Stimulated activated CD4-positive, alpha-beta T cell treated with anti-CD3 and anti-CD28 coated beads, TNF-alpha, amount 100 ng/mL, for 24 hours (primary cell): ENCODE results near the gene KCNK3.
"Not testable (repeated sequence)": the region's sequence is repeated elsewhere in the genome, so short reads cannot be mapped to it uniquely, and the experiment has no call there.

ENCODE experiments used
- DNase-seq, 3 experiments: peaks; one replicate each; pipeline ENCODE4 v3.0.0-alpha.2; 2020; ENCODE audit warnings: low read depth in 3 of 3

KCNK3 gene

DNA sequence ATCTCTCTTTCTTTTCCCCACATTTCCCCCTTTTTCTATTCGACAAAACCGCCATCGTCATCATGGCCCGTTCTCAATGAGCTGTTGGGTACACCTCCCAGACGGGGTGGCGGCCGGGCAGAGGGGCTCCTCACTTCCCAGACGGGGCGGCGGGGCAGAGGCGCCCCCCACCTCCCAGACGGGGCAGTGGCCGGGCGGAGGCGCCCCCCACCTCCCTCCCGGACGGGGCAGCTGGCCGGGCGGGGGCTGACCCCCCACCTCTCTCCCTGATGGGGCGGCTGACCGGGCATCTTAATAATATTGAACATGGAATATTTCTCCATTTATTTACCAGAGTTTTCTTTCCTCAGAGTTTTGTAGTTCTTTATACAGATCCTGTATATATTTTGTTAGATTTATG, 27.2 kb upstream of the KCNK3 start:
- not testable (repeated sequence) for DNase-seq

DNA sequence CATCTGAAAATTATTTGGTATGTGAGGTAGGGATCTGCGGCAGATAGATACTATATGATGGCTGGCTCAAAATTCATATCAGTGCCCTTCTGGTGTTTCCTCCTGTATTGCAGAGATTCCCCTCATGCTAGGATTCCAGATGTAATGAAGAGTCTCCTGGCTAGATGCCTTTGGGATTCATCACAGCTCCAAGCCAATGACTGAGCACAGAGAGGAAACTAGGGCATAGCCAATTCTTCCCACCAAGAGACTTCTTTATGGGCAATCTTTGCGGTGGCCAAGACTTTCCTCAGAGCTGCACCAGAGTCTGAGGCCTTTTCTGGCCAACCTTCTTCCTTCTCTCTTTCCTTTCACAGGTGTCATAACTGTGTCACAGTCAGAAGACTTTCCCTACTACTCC, 25.9 kb upstream of the KCNK3 start:
- DNase-seq: no peak

DNA sequence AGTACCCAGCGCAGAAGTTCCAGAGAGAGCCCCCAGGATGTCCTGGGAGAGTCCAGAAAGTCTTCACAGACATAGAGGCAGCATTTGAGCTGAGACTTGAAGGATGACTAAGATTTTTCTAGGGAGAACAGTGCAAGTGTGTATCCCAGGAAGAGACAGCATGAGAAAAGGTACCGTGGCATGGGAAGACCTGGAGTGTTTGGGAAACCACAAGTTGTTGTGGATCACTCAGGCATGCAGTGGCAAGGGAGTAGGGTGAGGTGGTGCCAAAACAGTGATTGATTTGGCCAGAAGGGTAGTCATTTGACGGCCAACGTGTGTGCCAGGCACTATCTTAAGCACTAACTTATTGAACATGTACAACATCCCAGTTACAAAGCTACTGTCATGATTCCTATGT, 24.5 kb upstream of the KCNK3 start:
- DNase-seq: no peak

DNA sequence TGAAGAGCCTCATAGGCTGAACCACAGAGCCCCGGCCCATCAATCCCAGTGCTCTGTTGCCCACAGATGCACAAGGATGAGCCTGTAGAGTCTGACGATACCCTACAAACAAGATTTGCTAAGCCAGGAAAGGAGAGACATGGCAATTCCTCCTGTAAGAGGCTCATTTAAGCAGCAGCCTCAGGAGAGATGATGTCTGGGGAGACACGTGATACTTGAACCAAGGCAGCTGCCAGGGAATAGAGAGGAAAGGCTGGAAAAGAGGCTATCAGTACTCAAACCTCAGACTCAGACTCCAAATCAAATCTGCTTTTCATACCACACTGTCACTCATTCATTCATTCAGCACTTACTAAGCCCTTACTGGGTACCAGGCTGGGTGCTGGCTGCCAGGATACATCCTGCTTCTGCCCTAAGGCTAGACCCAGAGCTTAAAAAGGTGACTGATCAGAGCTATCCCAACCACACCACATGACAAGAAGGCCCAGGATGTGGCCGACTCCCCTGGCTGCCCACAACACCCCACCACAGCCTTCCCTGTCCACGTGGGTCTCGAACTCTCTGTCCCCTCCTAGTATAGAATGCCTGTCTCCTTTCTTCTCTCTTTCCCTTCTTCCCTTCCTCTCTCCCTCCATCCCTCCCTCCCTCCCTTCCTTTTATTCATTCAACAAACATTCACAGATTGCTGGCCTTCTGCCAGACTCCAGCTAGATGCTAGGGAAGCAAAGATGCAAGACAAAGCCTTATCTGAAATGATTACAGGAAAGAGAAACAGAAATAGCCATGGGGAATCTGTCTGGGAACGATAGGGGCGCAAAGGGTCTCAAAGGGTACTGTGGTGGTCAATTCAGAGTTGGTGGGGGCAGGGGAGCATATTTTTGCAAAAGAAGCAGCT, 23.4 kb upstream of the KCNK3 start:
- no peak for DNase-seq

DNA sequence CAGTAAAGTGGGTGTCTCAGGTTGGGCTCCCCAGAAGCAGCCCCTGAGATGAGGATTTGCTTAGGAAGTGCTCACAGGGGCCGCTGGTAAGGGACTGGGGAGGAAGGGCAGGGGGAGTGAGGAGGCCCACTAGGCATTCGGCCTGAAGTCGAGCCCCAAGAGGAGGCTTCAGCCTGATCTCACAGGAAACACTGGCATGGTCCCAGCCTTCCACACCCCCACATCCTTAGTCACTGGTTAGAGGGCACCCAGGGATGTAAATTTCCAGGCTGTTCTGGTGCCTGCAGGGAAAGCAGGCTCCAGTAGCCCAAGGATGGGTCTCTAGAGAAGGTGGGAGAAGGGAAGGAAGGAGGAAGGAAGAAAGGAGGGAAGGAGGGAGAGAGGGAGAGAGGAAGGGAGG, 22.4 kb upstream of the KCNK3 start:
- DNase-seq: no peak

DNA sequence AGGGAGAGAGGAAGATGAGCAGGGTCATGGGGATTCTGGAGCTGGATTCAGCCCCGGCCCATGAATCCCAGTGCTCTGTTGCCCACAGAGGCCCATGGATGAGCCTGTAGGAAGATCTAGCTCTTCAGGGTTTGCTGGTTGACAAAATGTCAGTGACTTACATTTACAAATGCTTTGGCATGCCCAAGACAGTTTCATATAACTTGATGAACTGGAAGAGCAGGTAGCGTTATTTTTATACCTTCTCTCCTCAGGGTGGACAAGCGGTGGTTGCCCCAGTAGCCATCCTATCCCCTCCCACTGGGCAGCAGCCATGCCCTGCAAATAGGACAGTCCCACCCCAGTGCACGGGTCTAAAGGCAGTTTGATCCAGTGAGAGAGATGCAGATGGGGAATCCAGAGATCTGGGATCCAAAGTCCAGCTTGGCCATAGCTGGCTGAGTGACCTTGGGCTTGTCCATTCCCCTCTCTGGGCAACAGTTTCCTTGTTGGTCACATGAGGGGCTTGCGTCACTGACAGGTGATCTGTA, 21.5 kb upstream of the KCNK3 start:
- no peak for DNase-seq

DNA sequence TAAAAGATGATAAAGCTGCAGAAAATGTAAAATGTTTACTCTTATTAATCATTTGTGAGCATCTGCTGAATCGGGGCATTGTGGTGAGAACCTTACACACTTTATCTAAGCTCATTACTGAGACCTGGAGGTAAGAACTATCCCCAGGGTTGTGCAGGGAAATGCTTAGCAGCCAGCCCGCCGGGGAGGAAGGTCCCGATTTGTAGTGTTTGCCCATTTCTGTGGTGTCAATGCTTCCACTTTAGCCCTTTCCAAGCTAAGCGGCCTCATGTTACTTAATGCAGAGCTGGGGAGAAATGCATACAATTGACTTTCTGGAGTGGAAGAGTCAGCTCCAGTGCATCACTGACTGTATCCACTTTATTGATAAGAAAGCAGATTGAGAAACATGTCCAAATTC, 20.8 kb upstream of the KCNK3 start:
- DNase-seq: no peak

DNA sequence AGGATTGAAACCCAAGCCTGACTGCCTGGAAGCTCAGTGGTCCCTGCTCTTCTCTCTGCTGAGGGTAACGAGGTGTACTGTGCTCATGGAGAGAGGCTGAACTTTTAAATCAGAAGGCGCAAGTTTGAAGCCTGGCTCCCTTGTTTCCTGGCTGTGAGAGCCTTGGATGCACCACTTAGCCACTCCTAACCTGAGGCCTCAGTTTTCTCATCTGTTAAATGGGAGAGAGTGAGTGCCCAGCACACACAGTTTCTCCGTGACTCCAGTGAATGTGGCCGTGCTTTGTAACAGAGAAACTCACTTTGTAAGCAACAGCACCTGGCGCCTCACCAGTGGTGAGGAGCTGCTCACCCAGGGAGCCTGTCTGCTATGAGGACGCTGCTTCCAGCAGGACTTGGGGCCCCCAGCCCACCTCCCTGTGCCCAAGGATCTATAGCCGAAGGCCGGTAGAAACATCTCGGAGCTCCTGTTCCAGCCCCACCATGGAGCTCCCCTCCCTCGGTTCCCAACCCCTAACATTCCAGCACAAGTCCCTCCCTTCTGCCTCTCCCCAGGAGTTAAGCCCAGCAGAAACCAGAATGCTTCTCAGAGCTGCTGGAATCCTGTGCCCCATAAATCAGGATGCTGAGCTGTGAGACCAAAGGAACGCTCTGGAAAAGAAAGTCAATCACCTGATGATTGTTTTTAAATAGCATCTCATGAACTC, 20.3 kb upstream of the KCNK3 start:
- no peak for DNase-seq

DNA sequence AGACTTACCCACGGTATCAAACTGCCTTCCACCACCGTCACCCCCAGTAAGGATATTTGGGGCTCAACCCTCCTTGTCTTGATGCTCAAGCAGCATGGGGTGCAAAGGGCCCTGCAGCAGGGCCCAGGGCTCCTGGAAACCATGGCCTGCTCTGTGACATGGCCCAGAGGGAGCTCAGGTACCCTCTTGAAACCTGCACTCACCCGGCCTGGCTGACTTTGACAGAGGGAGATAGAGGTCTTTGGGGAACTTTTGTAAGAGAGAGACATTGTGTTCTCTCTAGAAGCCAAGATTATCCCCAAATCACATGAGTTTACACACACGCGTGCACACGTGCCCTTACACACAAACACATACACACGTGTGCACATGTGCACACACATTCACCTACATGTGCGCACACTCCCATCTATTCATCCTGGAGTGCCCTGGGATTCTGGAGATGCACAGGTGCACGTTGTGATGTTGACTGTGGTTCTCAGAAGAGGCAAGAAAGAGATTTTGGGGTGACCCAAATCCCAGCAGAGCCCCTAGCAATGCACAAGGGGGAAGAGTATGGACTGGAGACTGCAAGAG, 19.6 kb upstream of the KCNK3 start:
- no peak for DNase-seq

DNA sequence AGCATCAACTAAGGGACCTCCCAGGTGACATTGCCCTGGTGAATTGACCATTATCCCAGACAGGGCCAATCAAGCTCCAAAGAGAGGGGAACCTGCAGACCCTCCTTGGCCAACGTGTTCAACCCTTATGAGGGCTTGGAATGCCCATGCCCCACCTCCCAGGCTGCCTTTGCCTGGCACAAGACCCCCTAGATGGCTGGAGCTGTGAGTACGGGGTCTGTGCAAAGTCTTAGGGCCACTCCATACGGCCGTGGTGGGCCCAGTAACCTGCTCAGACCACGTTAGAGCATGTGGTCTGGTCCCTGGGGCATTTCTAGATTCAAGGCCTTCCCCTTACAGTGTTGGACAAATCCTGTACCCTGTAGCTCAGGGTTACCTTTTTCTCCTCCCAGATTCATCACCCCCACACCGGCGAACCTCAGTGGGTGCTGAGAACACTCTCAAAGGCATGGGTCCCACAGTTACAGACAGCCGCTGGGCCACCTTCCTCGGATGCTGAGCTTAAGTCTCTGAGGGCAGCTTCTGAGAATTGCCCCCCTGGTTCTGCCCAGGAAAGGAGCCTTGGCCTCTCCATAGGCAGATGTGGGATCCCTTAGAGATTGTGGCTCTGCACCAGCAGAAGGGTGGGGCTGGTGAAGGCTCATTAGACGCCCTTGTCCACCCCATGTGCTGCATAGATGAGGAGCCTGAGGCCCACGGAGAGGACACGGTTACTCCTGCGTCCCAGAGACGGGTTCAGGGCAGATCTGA, 18.3 kb upstream of the KCNK3 start:
- no peak for DNase-seq

DNA sequence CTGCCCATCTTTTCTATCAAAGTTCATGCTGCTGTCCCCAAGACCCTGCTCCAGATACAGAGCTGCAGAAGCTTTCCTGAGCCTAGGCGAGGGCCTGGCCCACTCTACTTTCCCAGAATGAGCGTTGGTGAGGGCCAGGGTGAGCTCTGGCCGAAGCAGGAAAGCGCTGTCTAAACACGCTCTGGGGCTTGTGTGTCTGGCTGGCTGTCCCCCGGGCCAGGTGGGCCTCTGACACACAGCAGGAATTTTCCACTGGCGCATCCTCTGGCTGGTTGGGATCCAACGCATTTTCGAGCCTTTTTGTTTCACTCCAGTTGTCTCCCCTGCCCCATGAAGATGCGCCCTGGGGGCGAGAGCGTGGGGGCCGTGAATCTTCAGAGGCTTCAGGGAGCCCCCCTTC, 17.8 kb upstream of the KCNK3 start:
- no peak for DNase-seq

DNA sequence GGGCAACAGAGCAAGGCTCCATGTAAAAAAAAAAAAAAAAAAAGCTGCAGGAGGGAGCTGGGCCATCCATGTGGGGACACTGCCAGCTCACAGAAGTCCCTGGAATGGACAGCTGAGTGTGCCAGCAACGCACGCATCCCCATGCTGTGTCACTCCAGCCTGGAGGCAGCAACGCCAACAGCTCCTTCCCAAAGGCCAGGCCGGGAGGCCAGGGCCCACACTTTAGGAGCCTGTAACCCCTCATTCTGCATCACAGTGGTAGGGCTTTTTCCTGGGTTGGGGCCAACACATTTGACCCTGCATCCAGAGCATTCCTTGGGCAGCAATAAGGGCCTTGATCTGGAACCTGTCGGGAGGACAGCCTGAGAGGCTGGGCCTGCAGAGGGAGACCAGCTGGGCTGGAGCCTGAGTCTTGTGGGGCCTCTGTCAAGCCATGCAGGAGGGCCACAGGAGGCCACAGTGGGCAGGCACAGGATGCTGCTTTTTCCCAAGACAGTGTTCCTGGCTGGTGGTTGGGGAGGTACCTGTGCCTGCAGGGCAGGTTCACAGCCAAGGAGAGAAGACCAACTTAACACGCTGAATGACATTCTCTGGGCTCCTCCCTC, 16.8 kb upstream of the KCNK3 start:
- DNase-seq: no peak

DNA sequence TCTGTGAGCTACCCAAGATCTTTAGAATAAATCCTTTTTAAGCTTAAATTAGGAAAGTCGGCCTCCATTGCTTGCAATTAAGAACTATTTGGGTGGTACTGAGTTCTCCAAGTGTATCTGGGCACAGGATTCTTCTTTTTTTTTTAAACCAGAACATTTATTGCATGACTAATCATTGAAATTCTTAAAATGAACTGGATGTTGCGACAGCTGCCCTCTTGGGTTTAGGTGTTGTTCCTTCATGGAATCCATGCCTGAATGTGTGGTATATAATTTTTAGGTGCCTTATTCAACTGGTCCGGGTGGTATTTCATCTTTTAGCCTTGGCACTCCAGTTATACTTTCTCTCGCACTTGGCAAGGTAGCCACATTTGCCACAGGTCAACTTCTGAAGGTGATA, 14.5 kb upstream of the KCNK3 start:
- DNase-seq: no peak

DNA sequence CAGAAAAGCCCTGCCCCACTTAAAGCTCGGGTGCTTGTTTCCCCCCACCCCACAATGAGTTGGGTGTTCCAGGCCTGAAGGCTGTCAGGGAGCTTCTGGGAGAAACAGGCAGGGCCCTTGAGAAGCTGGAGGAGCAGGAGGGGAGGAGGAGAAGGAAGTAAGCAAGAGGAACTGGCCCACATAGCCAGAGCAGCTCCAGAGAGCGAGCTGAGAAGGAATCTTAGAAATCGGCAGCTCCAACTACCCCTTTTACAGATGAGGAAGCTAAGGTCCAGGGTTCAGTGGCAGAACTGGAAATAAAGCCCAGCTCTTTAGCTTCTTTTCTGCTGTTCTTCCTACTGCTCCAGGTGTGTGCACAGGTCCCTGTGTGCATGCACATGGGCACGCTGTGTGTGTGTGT, 12.7 kb upstream of the KCNK3 start:
- no peak for DNase-seq

DNA sequence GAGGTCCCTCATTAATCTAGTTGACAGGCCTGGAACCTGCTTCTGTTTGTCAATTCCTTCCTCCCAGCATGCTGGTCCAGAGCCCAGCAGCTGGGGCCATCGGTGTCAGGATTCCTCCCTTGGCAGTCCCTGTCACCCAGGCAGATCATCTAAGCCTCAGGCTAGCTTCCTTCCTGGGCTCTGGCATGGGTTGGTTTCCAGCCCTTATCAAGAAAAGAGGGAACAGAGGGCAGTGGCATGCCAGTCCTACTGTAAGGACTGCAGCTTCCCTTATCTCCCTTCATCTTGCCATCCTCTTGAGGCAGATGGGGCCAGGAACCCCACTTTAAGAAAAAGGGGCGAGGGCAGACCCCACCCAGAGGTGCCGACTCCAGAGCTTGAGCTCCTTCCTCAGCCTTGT, 10.9 kb upstream of the KCNK3 start:
- DNase-seq: no peak

DNA sequence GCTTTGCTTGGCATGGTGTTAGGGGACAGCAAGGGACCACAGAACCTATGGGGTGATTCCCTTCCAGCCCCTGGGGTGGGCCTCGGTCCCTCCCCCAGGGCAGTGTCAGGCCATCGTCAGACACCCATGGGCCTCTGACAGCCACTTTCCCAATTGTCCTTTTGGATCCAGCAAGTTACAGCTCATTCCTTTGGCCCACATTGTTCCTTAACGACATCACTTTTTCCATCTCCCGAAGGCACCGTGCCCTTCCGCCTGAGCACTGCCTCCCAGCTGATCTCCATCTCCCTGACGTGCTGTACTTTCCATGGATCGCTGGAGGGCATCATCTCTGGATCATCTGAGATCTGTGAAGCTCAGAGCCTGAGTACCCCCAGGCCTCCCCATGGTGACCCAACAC, 10.4 kb upstream of the KCNK3 start:
- no peak for DNase-seq

DNA sequence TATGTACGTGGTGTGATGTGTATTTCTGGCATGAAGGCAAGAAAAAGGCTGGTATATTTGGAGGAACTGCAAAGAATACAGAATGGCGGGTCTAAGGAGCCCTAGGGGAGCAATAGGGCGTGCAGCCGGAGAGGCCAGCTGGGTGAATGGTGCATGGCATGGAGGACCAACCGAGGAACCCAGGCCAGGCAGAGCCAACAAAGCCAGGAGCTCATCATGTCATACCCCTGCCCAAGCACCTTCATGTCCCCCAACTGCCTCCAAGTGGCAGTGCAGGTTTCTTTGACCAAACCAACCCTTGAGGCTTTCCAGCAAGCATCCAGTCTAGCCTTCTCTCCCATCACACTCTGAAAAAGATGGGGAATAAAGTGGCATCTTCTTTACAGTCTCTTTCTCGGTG, 8.9 kb upstream of the KCNK3 start:
- DNase-seq: no peak

DNA sequence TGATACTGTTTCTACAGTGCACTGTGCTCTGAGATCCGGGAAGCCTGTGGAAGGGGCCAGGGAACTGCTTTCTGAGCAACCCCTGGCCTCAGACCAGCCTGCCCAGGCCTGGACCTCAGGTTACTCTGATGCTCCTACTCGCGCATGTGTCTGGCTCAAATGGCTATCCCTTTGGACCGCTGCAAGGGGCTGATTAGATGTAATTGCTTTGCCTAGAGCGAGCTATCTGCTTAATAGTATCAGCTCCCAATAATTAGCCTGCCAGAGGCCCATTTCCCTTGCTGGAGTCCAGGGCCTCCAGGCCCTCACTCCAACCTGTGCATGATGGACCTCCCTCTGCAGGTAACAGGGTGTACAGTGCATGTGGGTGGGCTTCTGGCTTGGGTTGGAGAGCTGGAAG, 7.2 kb upstream of the KCNK3 start:
- DNase-seq: no peak

DNA sequence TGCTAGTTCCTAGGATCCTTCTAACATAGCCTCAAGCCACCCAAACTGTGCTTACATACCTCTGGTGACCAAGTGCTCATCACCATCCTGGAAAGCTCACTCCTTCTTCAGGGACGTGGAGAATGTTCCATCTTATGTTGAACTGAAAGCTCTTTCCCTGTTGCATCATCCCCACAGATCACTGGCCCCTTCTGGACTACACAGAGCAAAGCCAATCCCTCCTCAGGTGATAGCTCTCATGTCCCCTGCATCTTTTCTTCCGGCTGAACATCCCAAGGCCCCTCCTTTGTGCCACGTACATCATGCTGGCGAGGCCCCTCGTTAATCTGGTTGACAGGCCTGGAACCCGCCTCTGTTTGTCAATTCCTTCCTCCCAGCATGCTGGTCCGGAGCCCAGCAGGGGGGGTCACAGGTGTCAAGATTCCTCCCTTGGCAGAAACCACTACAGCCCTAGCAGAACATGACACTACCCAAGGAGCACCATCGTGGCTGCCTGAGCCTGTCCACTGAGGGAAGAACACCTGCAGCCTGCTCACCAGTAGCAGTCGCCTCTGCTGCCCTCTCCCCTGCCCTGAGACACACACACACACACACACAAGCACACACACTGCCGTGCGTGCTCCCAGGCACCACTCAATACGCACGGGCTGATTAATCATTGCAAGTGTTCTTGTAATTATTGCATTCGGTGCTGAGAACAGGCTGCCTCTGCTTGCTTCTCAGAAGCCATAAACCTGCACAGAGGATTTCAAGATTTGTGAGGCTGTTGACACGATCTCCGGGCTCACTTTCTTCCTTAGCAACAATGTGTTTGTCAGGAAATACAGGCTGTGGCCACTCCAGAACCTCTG, 6.3 kb upstream of the KCNK3 start:
- DNase-seq: no peak

DNA sequence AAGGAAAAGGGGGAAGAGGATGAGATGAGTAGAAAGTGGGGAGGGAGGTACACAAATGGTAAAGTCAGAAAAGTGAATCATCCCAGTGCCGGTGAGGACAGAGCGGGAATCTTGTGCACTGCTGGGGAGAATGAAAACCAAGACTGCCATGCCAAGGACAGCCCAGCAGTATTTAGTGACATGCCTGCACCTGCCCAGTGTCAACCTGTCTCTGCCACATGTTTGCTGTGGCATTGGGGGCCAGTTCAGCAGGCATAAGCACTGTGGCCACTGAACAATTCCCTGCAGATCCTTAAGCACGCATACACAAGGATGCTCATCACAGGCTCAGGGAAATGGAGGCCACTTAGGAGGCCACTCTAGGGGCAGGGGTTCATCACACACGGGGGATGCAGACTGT, 5.2 kb upstream of the KCNK3 start:
- no peak for DNase-seq

DNA sequence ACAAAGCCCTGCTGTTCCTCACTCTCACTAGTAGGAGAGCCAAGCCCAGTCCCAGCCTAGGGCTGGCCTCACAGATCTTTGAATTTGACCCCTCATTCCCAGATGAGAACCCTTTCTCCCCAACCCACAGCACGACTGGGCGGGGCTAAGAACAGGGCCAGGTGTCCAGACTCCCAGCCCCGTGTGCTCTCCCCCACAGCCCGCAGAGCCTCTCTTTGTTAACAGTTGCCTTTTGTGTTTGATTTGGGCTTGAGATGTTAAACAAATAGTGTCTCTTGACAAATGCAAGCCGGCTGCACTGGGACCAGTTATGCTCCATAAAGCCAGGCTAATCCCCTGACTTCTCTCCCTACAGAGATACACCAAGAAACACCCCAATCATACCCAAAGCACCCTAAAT, 4.7 kb upstream of the KCNK3 start:
- no peak for DNase-seq
